Stimulated activated CD4-positive, alpha-beta T cell treated with anti-CD3 and anti-CD28 coated beads, Interleukin-15, amount 100 ng/mL, for 1 hour (primary cell): ENCODE data around the gene KLHL3.
A peak's percentile ranks its signal among the peaks of the same experiment; 100 is the strongest.
"Not testable (repeated sequence)": the region's sequence is repeated elsewhere in the genome, so short reads cannot be mapped to it uniquely, and the experiment has no call there.

Source experiments
- DNase-seq, 2 donors: peaks; one replicate each; pipeline ENCODE4 v3.0.0-alpha.2; 2020; ENCODE audit warnings: low read depth in 1 of 2, low spot score in 1 of 2

KLHL3 gene, protein sequence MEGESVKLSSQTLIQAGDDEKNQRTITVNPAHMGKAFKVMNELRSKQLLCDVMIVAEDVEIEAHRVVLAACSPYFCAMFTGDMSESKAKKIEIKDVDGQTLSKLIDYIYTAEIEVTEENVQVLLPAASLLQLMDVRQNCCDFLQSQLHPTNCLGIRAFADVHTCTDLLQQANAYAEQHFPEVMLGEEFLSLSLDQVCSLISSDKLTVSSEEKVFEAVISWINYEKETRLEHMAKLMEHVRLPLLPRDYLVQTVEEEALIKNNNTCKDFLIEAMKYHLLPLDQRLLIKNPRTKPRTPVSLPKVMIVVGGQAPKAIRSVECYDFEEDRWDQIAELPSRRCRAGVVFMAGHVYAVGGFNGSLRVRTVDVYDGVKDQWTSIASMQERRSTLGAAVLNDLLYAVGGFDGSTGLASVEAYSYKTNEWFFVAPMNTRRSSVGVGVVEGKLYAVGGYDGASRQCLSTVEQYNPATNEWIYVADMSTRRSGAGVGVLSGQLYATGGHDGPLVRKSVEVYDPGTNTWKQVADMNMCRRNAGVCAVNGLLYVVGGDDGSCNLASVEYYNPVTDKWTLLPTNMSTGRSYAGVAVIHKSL

DNA sequence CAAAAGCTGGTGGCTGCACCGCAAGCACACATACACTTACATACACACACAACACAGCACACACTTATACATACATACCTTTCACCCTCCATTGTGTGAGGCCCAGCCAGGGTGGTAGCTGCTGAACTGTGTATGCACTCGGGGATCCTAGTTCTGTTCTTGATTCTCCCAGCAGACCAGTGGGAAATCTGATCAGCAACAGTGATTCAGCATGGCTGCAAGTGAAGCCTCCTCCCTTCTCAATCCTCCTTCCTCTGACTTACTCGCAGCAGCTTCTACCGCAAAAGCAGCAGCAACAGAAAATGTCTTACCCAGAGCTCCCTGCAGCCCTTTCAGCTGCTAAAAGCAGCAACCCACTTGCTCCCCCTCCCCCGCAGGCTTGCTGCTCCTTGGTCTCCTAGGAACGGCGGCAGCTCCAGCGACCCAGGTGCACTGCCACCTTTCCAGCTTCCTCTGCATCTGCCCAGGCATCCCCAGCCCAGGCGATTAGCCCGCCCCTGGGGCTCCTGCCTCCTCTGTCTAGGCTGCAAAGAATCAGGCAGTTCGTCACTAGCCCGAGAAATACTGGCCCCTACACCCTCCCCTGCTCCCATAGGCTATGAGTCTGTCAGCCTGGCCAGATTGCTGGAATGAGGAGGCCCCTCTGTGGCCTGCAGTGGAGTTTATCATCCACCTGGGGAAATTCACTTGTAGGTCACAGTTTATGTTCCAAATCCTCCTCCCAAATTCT is at the start of gene KLHL3:
KLHL3 (minus strand) TSS at position 535 of the 730 bp plus-strand sequence; CDS start at position 92, 443 bp downstream.
- DNase-seq, result no peak

DNA sequence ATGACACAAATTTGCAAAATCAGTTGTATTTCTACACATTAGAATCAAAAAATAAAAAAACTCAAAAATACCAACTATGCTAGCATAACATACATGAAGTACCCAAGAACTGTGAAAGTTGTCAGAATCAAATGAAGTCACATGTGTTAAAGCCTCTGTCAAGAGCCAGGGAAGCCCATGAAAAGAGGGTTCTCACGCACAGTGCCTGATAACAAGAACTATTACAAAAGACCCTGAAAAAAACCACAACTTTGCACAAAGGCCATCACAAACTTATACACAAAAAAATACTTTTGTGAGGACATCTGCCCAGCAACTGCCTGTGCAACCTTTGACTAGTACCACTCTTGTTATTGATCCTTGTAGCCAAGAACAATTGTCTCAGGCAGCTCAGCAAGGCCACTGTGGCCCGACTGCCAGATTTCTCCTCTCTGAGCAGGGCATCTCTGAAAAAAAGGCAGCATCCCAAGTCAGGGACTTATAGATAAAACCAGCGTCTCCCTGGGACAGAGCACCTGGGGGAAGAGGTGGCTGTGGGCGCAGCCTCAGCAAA is 47.2 kb upstream of the KLHL3 start:
- DNase-seq, result no peak

DNA sequence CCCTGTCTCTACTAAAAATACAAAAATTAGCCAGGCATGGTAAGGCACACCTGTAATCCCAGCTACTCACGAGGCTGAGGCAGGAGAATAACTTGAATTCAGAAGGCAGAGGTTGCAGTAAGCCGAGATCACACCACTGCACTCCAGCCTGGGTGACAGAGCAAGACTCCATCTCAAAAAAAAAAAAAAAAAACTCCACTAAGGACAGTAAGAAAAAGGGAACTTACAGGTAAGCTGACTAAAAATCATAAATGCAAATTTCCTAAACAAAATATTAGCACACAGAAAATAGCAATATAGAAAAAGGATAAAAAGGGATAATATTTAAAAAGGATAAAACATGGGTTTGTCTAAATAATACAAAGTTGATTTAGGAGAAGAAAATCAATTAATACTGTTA is 46.2 kb upstream of the KLHL3 start:
- no peak for DNase-seq

DNA sequence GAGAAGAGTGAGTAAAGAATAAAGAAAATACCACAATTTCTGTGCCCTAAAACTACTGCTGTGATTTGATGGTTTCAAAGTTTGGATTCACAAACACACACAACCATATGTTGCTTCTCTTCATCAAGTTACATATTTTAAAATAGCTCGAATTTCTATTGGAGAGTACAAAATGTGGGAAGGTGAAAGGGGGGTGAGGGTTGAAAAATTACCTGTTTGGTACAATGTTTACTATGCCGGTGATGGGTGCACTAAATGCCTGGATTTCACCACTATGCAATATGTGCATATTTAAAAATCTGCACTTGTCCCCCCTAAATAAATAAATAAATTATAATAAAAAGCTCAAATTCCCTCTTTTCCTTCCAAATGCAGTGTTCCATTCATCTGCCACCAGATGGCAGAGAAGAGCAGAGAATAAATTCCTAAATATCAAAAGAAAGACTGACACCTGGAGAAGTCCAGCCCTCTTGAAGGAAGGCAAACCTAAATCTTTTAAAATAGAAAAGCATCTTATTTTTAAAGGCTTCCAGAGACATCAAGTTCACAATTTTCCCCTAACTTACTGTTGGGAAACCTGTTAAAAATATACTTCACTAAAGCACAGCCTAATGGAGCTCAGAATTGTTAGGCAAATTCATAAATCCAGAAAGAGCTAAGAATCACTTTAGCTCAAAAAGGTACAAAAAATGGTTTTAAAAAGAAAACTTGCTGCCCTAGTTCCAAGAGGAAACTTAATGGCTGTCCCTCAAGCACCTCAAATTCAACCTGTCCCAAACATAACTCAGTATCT is 43.1 kb upstream of the KLHL3 start:
- DNase-seq, result no peak

DNA sequence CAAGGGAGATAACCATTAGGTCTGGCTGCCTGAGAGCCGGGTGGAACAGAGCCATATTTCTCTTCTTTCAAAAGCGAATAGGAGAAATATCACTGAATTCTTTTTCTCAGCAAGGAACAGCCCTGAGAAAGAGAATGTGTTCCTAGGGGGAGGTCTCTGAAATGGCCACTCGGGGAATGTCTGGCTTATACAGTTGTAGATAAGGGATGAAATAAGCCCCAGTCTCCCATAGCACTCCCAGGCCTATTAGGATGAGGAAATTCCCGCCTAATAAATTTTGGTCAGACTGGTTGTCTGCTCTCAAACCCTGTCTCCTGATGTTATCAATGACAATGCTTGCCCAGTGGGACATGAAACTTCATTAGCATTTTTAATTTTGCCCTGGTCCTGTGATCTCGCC is 32.0 kb upstream of the KLHL3 start:
- DNase-seq, result not testable (repeated sequence)

DNA sequence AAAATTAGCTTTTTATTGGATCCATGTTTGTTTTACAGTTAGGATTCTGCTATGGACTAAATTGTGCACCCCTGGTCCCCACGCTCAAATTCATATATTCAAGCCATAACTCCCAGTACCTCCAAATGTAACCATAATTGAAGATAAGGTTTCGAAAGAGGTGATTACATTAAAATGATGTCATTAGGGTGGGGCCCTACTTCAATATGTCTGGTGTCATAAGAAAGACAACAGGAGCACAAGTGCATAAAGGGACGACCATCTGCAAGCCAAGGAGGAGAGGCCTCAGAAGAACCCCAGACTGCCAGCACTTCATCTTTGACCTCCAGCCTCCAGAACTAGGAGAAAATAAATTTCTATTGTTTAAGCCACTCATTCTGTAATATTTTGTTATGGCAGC is 25.7 kb upstream of the KLHL3 start:
- no peak for DNase-seq

DNA sequence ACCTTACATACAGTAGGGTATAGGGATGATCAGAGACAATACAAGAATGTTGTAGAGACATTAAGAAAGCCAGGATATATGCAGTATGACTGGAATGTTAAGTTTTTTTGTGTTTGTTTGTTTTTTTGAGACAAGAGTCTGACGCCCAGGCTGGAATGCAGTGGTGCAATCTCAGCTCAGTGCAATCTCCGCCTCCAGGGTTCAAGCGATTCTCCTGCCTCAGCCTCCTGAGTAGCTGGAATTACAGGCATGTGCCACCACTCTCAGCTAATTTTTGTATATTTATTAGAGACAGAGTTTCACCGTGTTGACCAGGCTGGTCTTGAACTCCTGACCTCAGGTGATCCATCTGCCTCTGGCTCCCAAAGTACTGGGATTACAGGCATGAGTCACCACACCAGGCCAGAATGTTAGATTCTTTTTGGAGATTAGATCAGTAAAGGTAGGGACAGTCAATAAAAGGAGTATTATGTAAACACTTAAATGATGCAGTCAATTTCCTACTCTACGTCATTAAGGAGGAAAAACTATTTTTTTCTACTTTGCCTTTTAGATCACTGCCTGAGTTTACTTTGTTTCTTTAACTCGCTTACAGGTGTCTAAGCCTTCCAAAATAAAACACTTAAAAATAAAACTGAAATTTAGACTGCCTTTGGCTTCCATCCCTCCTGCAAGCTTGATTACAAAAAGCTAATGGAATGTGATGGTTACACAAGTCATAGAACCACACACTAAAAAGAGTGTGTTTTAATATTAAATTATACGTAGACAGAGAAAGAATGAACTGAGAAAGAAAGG is 25.0 kb upstream of the KLHL3 start:
- DNase-seq, result no peak

DNA sequence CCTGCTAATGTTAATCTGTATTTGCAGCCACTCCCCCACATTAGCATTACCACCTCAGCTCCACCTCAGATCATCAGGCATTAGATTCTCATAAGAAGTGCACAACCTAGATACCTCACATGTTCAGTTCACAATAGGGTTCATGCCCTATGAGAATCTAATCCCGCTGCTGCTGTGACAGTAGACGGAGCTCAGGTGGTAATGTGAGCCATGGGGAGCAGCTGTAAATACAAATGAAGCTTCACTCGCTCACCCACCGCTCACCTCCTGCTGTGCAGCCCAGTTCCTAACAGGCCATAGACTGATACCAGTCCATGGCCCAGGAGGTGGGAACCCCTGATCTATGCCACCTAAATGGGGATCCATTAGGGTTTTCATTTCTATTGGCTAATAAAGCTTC is 24.4 kb upstream of the KLHL3 start:
- no peak for DNase-seq

DNA sequence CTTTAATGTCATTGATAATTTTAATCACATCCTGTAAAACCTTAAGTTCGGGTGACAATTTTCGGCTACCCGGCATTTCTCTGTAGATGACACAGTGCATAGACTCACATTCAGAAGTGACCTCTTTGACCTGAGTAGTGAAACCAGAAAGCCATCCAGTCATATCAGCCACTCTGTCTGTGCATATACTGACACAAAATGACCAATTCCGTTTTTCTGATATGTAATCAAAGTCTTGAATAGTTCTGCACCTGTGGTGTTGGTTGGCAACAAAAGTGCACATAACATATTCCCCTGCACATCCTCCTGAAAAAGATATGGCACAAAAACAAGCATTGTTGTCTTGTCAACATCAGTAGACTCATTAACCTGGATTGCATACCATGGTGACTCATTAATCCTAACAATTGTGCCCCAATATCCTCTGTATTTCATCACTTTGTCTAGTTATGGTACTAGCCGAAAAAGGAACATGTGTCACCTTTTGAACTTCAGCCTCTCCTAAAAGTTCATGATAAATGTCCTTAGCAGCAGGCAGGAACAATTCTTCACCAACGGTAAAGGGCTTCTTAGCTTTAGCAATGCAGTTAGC is 22.9 kb upstream of the KLHL3 start:
- no peak for DNase-seq

DNA sequence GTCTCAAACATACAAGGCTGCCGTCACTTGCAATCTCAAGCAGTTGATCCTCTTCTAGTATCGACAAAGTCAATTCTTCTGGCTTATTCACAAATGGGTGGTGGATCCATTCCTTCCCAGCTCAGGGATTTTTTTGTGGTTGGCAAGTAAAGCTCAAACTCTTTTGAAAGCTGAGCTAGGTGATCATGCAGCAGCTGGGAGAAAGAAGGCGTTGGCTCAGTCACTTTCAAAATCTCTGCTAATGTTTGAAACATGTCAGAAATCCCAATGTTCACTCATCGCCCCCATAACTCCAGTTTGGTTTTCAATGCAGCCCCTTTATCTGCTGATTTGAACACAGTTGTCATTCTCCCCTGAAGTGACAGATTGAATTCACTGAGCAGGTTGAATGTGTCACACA is 22.2 kb upstream of the KLHL3 start:
- no peak for DNase-seq

DNA sequence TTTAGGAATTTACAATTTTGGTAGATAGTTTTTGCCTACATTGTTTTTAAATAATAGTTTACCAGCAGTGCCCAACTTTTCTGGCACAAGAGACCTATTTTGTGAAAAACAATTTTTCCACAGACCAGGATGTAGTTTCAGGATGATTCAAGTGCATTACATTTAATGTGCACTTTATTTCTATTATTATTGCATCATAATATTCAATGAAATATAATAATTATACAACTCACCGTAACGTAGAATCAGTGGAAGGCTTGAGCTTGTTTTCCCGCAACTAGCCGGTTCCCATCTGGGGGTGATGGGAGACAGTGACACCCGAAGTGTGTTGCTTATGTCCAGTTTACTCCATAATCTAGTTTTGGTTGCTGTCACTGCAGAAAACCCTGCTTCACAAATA is 21.7 kb upstream of the KLHL3 start:
- no peak for DNase-seq

DNA sequence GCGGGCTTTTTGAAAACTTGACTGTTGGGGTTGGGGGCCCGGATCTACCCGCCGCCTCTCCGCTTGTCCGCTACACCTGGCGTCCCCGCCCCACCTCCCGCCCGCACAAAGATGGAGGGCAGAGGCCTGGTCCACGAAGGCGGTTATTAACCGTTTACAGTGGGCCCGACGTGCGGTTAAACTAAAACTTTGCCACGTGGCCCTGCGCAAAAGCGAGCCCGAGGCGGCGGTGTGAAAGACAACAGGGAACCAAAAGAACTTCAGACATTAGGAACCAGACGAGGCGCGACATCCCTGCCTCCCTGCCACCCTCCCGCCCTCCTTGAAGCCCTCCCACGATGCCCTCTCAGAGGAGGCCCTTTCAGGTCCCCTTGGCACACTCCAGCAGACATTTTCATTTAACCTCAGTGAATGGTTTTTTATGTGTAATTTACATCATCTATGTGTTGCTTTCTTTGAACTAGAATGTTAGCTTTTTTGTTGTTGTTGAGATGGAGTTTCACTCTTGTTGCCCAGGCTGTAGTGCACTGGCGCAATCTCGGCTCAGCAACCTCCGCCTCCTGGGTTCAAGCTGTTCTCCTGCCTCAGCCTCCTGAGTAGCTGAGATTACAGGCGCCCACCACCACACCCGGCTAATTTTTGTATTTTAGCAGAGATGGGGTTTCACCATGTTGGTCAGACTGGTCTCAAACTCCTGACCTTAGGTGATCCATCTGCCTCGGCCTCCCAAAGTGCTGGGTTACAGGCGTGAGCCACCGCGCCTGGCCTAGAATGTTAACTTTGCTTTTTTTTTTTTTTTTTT is 19.3 kb upstream of the KLHL3 start:
- DNase-seq, result no peak

DNA sequence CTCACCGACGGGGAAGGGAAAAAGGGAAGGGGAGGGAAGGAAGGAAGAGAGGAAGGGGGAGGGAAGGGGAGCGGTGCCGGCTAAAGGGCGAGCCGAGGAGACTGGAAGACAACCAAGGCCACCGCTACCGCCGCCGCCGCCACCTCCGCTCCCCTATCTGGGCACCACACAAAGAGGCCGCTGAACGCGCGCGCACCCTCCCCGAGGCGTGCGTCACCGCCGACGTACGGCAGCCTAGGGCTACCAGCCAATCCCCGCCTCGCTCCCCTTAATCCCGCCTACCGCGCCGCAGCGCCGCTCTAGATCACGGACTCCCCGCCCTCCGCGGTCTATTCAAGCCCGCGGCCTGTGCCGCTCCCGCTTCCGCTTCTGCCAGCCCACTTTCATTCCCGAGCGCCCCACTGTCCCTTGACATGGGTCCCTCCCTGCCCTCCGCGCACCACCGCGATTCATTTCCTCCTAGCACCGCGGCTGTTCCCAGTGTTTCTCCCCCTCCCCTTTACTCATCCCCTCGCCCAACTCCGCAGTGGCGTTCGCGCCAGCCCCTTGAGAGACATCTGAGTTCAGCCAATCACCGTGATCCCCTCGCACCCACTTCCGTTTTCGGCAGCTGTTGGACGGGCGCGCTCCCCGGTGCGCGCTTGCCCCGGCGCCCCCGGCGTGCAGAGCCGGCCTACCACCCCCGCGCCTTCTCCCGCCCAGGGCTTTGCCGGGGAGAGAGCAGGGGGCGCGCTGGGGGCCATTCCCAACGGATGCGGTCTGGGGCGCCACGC is 18.5 kb upstream of the KLHL3 start, which contains the start of gene HNRNPA0:
HNRNPA0 (minus strand) TSS at position 176 of the 773 bp plus-strand sequence. CDS start 297 bp downstream, outside the sequence.
- peak; percentile 91 to 96 for DNase-seq

DNA sequence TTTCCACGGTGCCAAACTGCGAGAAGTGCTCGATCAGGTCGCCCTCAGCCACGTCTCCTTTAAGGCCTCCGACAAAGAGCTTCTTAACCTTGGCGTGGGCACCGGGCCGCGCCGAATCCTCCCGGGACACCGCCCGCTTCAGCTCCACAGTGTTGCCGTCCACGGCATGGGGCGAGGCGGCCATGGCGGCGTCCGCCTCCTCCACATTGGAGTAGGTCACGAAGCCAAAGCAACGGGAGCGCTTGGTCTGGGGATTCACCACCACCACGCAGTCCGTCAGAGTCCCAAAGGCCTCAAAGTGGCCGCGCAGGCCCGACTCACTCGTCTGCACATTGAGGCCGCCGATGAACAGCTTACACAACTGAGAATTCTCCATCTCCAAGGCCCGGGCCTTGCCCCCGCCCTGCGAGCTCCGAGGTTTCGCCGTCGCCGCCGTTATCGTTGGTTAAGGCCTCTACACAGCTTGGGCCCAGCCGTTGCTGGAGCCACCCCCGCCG is 17.9 kb upstream of the KLHL3 start:
- DNase-seq, result no peak

DNA sequence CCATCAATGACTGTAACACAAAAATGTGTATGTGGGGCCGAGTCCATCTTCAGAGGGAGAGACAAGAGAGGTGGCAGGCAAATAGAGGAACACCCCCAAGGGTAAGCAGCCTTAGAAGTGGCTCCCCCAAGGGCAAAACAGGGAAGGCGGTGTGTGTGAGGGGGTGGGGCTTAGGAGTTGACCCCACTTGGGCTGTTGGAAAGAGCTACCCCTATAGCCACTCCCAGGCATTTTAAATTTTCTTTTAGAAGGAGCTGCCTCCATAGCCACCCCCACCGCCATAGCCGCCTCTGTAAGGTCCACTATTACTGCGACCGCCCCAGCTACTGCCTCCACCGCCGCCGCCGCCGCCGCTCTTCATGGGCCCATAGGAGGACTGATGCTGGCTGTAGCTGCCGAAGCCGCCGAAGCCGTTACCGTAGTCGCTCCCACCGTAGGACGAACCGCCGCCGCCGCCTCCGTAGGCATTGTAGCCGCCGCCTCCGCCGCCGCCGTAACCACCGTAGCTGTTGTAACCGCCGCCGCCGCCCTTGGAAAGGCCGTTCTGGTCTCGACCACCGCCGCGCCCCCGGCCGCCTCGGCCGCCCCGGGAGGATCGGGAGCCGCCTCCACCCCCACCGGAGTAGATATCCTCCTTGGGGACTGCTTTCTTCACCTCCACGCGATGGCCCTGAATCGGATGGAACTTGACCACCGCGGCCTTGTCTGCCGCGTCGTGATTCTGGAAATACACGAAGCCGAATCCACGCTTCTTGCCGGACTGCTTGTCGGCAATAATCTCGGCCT is 17.2 kb upstream of the KLHL3 start:
- peak; percentile 14 to 29 for DNase-seq

DNA sequence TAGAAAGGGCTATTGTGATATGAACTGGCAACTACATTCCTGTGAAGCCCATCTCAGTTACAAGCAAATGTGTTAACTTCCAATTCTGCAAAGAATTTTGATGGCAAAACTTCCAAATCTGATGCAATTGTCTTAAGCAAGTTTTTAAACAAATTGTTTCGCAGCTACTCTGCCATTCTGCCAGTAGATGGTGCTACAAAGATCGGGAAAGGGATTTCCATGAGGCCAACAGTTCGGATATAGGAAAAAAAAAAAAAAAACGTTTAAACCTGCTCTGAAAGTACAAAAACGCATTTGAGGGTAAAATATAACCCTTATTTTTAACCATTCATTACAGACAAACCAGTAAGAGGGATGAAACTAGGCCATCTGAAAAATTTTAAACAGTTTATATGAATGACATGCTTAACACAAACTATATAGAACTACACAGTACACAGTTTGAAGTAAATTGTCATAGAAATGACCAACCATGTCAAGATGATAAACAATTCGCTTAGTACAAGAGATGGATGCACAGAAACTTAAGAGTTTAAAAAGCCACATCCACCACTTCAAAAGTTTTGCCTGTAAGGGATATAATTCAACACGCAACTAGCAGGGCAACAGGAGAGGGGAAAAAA is 16.1 kb upstream of the KLHL3 start:
- no peak for DNase-seq

DNA sequence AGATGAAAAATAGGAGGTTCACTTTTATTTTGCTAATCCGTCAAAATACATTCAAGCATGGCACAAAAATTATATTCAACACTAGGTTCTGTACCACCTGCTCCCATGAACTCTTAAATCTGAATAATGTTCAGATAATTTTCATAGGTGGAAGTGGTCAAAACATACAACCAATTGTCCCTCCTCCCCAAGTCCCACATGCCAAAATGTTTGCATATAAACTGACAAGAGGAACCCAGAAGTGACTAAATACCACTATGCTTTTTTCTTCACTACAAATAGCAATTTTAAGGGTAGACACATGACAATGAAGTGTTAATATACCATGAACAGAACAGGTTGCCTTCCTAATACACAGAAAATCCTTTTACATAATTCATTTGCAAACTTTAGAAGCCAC is 14.5 kb upstream of the KLHL3 start:
- no peak for DNase-seq
